HEK293 (cell line): ENCODE data around the gene LACRT.
A peak's percentile ranks its signal among the peaks of the same experiment; 100 is the strongest.

Experiments used
- CTCF ChIA-PET: fragments of 350-600 bp; formaldehyde crosslinking; extraction: SDS; loops from one replicate; lab custom pipeline; 2021; ENCODE audit warnings: antibody characterized with exemption; lab: Yijun Ruan, JAX
- POLR2A ChIA-PET: fragments of 300-600 bp; formaldehyde crosslinking; extraction: SDS; loops from one replicate; lab custom pipeline; 2020; ENCODE audit warnings: antibody characterized with exemption, inconsistent platforms; lab: Yijun Ruan, JAX
- H3K27ac ChIP-seq: fragments of 200-500 bp; sonication (Bioruptor generic); 2 replicates; pipeline ENCODE4 v1.5.1; 2014; ENCODE audit warnings: low read depth, low read length, control low read depth, inconsistent platforms; ENCODE audit errors: extremely low read depth
- H3K36me3 ChIP-seq, 2 experiments: fragments of 200-500 bp in 1 of 2; sonication (Bioruptor generic) in 1 of 2; 1 replicate in 1 of 2; 2 replicates in 1 of 2; pipeline ENCODE4 v1.5.1; 2014 to 2017; ENCODE audit warnings: inconsistent platforms in 2 of 2, low read length in 2 of 2; ENCODE audit not compliant: control insufficient read depth in 2 of 2, insufficient read depth in 1 of 2
- H3K4me1 ChIP-seq: fragments of 200-500 bp; sonication (Bioruptor generic); 2 replicates; pipeline ENCODE4 v1.5.1; 2014; ENCODE audit warnings: mild to moderate bottlenecking, low read length, inconsistent platforms; ENCODE audit not compliant: control insufficient read depth, insufficient read depth
- H3K4me3 ChIP-seq: 2 replicates; pipeline ENCODE4 v1.5.1; 2011; ENCODE audit warnings: low read depth, mild to moderate bottlenecking, control low read depth, low read length, moderate library complexity
- H3K9me3 ChIP-seq: fragments of 200-500 bp; sonication (Bioruptor generic); 2 replicates; pipeline ENCODE4 v1.5.1; 2014; ENCODE audit warnings: low read depth, low read length, inconsistent platforms; ENCODE audit not compliant: control insufficient read depth, insufficient read depth
- ATF2 ChIP-seq: fragments of 450-650 bp; formaldehyde crosslinking; IDR thresholded peaks from 2 replicates; pipeline ENCODE4 v1.5.1; 2016; ENCODE audit warnings: missing biosample characterization, missing genetic modification characterization, low read depth
- FEZF1 ChIP-seq: fragments of 450-650 bp; formaldehyde crosslinking; IDR thresholded peaks from 2 replicates; pipeline ENCODE4 v1.5.1; 2016; ENCODE audit warnings: missing biosample characterization, missing genetic modification characterization
- KLF1 ChIP-seq: fragments of 450-650 bp; formaldehyde crosslinking; IDR thresholded peaks from 2 replicates; pipeline ENCODE4 v1.5.1; 2016; ENCODE audit warnings: missing biosample characterization, missing genetic modification characterization
- ZBTB17 ChIP-seq: fragments of 450-650 bp; formaldehyde crosslinking; IDR thresholded peaks from 2 replicates; pipeline ENCODE4 v1.5.1; 2016; ENCODE audit warnings: missing biosample characterization, missing genetic modification characterization
- ZIC2 ChIP-seq: fragments of 450-650 bp; formaldehyde crosslinking; IDR thresholded peaks from 2 replicates; pipeline ENCODE4 v1.5.1; 2016; ENCODE audit warnings: missing biosample characterization, missing genetic modification characterization
- ZNF121 ChIP-seq: fragments of 450-650 bp; formaldehyde crosslinking; IDR thresholded peaks from 2 replicates; pipeline ENCODE4 v1.5.1; 2016; ENCODE audit warnings: missing biosample characterization, missing genetic modification characterization
- ZNF16 ChIP-seq: fragments of 450-650 bp; formaldehyde crosslinking; IDR thresholded peaks from 2 replicates; pipeline ENCODE4 v1.5.1; 2016; ENCODE audit warnings: low read depth, missing biosample characterization, missing genetic modification characterization
- ZNF239 ChIP-seq: fragments of 450-650 bp; formaldehyde crosslinking; IDR thresholded peaks from 2 replicates; pipeline ENCODE4 v1.5.1; 2016; ENCODE audit warnings: missing biosample characterization, missing genetic modification characterization
- ZNF394 ChIP-seq: fragments of 450-650 bp; formaldehyde crosslinking; IDR thresholded peaks from 2 replicates; pipeline ENCODE4 v1.5.1; 2016; ENCODE audit warnings: missing biosample characterization, missing genetic modification characterization, mild to moderate bottlenecking, moderate library complexity, borderline replicate concordance
- ZNF513 ChIP-seq: fragments of 450-650 bp; IDR thresholded peaks from 2 replicates; pipeline ENCODE4 v1.5.1; 2018; ENCODE audit warnings: missing biosample characterization, missing genetic modification characterization
- ZNF704 ChIP-seq: fragments of 450-650 bp; formaldehyde crosslinking; IDR thresholded peaks from 2 replicates; pipeline ENCODE4 v1.5.1; 2016; ENCODE audit warnings: missing biosample characterization, missing genetic modification characterization
- ZNF843 ChIP-seq: fragments of 450-650 bp; formaldehyde crosslinking; IDR thresholded peaks from 2 replicates; pipeline ENCODE4 v1.5.1; 2016; ENCODE audit warnings: missing biosample characterization, missing genetic modification characterization
- TF ChIP-seq, protein P1 (sequence below): fragments of 450-650 bp; formaldehyde crosslinking; IDR thresholded peaks from 2 replicates; pipeline ENCODE4 v1.5.1; 2016; ENCODE audit warnings: missing biosample characterization, missing genetic modification characterization
- TF ChIP-seq, protein P2 (sequence below): fragments of 450-650 bp; formaldehyde crosslinking; IDR thresholded peaks from 2 replicates; pipeline ENCODE4 v1.5.1; 2016; ENCODE audit warnings: missing biosample characterization, missing genetic modification characterization, low read depth
- TF ChIP-seq, protein P3 (sequence below): fragments of 450-650 bp; formaldehyde crosslinking; IDR thresholded peaks from 2 replicates; pipeline ENCODE4 v1.5.1; 2016; ENCODE audit warnings: missing biosample characterization, missing genetic modification characterization
- TF ChIP-seq, protein P4 (sequence below): fragments of 450-650 bp; formaldehyde crosslinking; IDR thresholded peaks from 2 replicates; pipeline ENCODE4 v1.5.1; 2016; ENCODE audit warnings: missing biosample characterization, missing genetic modification characterization

LACRT gene

GRCh38 chr12:54603173-54603814 is 31.4 kb downstream of the LACRT start (continued):
- TF ChIP-seq, protein P1, sequence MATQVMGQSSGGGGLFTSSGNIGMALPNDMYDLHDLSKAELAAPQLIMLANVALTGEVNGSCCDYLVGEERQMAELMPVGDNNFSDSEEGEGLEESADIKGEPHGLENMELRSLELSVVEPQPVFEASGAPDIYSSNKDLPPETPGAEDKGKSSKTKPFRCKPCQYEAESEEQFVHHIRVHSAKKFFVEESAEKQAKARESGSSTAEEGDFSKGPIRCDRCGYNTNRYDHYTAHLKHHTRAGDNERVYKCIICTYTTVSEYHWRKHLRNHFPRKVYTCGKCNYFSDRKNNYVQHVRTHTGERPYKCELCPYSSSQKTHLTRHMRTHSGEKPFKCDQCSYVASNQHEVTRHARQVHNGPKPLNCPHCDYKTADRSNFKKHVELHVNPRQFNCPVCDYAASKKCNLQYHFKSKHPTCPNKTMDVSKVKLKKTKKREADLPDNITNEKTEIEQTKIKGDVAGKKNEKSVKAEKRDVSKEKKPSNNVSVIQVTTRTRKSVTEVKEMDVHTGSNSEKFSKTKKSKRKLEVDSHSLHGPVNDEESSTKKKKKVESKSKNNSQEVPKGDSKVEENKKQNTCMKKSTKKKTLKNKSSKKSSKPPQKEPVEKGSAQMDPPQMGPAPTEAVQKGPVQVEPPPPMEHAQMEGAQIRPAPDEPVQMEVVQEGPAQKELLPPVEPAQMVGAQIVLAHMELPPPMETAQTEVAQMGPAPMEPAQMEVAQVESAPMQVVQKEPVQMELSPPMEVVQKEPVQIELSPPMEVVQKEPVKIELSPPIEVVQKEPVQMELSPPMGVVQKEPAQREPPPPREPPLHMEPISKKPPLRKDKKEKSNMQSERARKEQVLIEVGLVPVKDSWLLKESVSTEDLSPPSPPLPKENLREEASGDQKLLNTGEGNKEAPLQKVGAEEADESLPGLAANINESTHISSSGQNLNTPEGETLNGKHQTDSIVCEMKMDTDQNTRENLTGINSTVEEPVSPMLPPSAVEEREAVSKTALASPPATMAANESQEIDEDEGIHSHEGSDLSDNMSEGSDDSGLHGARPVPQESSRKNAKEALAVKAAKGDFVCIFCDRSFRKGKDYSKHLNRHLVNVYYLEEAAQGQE (tag by site-specific recombination): no peak
- no peak for TF ChIP-seq ZNF121 (tag by site-specific recombination)
- TF ChIP-seq, protein P2, sequence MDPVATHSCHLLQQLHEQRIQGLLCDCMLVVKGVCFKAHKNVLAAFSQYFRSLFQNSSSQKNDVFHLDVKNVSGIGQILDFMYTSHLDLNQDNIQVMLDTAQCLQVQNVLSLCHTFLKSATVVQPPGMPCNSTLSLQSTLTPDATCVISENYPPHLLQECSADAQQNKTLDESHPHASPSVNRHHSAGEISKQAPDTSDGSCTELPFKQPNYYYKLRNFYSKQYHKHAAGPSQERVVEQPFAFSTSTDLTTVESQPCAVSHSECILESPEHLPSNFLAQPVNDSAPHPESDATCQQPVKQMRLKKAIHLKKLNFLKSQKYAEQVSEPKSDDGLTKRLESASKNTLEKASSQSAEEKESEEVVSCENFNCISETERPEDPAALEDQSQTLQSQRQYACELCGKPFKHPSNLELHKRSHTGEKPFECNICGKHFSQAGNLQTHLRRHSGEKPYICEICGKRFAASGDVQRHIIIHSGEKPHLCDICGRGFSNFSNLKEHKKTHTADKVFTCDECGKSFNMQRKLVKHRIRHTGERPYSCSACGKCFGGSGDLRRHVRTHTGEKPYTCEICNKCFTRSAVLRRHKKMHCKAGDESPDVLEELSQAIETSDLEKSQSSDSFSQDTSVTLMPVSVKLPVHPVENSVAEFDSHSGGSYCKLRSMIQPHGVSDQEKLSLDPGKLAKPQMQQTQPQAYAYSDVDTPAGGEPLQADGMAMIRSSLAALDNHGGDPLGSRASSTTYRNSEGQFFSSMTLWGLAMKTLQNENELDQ (tag by site-specific recombination): no peak
- no peak for TF ChIP-seq ZNF16 (tag by site-specific recombination)

DNA sequence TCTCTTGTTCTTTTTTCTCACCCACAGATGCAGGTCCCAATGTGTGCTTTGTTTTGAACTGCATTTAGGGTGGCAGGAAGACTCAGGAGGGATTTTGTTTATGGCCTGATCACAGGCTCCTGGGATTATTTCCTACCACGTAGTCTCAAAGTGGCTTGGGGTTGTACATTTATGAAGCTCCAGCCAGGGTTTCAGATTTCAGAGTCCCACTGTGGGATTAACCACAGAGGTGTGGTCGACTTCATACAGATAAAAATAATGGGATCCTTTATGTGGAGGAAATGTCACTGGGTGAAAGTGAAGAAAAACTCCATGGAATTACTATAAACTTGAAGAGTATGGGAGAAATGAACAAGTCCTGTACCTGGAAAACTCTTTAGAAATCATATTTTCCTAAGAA is 32.0 kb downstream of the LACRT start:
- no peak overlapping the region for H3K4me3 ChIP-seq
- TF ChIP-seq FEZF1 (tag by site-specific recombination) (peak; percentile 74), ZNF843 (tag by site-specific recombination) (no peak), ZIC2 (peak; percentile 56; the same call in 1 of the 2 replicates), KLF1 (tag by site-specific recombination) (peak; percentile 58)
- no peaks in the 10 kb centered on the region for H3K4me1 ChIP-seq
- H3K9me3 ChIP-seq: no peaks in the 10 kb centered on the region
- POLR2A ChIA-PET: no interaction called here
- CTCF ChIA-PET: interaction anchor here (0.6 to 5.6 kb wide), 17 partner anchors 9 to 356 kb away, joined by 3 to 26 read pairs (median 4); no protein-coding TSS in a partner anchor
- H3K36me3 ChIP-seq: no peaks in the 10 kb centered on the region
- no peak overlapping the region for H3K27ac ChIP-seq

DNA sequence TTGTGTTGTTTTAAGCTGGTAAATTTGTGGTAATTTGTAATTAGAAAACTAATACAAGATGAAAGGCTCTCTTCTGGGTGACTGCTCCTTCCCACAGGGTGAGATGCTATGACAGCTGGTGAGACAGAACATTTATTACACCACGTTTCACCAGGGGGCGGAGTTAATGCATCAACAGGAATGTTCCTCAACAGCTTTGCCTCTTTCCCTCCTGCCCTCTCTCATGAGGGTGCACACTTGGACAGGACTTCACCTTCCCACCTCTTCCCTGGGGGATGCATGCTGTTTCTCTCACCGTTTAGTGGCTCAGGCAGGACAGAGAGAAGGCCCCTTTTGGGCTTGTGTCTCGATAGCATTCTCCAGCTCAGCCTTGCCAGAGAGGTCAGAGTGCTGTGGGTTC is 32.9 kb downstream of the LACRT start:
- Histone ChIP-seq H3K4me1 (no peaks in the 10 kb centered on the region), H3K36me3 (no peaks in the 10 kb centered on the region), H3K27ac (no peak overlapping the region), H3K9me3 (no peaks in the 10 kb centered on the region), H3K4me3 (no peak overlapping the region)
- CTCF ChIA-PET: interaction anchor here (0.6 to 5.6 kb wide), 15 partner anchors 10 to 356 kb away, joined by 3 to 26 read pairs (median 4); no protein-coding TSS in a partner anchor
- POLR2A ChIA-PET: no interaction called here
- TF ChIP-seq ZIC2 (peak; percentile 89), ZNF513 (tag by site-specific recombination) (no peak), ATF2 (tag by site-specific recombination) (no peak), ZNF239 (no peak), ZNF704 (tag by site-specific recombination) (no peak), ZNF394 (tag by site-specific recombination) (no peak), ZBTB17 (0 out of 2 replicates have a peak, but pooled peaks have one; percentile 30)
- TF ChIP-seq, protein P3, sequence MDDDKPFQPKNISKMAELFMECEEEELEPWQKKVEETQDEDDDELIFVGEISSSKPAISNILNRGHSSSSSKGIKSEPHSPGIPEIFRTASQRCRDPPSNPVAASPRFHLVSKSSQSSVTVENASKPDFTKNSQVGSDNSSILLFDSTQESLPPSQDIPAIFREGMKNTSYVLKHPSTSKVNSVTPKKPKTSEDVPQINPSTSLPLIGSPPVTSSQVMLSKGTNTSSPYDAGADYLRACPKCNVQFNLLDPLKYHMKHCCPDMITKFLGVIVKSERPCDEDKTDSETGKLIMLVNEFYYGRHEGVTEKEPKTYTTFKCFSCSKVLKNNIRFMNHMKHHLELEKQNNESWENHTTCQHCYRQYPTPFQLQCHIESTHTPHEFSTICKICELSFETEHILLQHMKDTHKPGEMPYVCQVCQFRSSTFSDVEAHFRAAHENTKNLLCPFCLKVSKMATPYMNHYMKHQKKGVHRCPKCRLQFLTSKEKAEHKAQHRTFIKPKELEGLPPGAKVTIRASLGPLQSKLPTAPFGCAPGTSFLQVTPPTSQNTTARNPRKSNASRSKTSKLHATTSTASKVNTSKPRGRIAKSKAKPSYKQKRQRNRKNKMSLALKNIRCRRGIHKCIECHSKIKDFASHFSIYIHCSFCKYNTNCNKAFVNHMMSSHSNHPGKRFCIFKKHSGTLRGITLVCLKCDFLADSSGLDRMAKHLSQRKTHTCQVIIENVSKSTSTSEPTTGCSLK (tag by site-specific recombination): no peak
- TF ChIP-seq, protein P4, sequence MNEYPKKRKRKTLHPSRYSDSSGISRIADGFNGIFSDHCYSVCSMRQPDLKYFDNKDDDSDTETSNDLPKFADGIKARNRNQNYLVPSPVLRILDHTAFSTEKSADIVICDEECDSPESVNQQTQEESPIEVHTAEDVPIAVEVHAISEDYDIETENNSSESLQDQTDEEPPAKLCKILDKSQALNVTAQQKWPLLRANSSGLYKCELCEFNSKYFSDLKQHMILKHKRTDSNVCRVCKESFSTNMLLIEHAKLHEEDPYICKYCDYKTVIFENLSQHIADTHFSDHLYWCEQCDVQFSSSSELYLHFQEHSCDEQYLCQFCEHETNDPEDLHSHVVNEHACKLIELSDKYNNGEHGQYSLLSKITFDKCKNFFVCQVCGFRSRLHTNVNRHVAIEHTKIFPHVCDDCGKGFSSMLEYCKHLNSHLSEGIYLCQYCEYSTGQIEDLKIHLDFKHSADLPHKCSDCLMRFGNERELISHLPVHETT (tag by site-specific recombination): no peak
